AG04450 (cell line): Measurements from ENCODE around the gene TMEM175. TPM values are rescaled to one million over a fixed set of nuclear protein-coding genes. Genes with fewer than 3 reads are reported as not detected.

Experiments
- CTCF ChIA-PET: fragments of 300-600, 350-600 bp; formaldehyde crosslinking; extraction: SDS; loops from one replicate; lab custom pipeline; 2022; ENCODE audit warnings: antibody characterized with exemption, inconsistent platforms; lab: Charles Lee
- POLR2A ChIA-PET: fragments of 350-600 bp; formaldehyde crosslinking; extraction: SDS; loops from one replicate; lab custom pipeline; 2021; ENCODE audit warnings: antibody characterized with exemption, inconsistent platforms; lab: Yijun Ruan, JAX
- DNase-seq: peaks from one replicate; pipeline ENCODE4 v3.0.0-alpha.2; 2011; ENCODE audit warnings: low read depth, low spot score
- H3K27ac ChIP-seq: one replicate; pipeline ENCODE4 v1.5.1; 2012; ENCODE audit warnings: low read depth, low read length, control low read depth
- H3K27me3 ChIP-seq: one replicate; pipeline ENCODE4 v1.6.0; 2012; ENCODE audit warnings: low read length; ENCODE audit not compliant: control insufficient read depth, insufficient read depth
- H3K4me3 ChIP-seq: 2 replicates; pipeline ENCODE4 v1.5.1; 2011; ENCODE audit warnings: mild to moderate bottlenecking, low read depth, low read length, control low read depth
- H3K9me3 ChIP-seq: 2 replicates; pipeline ENCODE4 v1.5.1; 2012; ENCODE audit warnings: low read length; ENCODE audit not compliant: control insufficient read depth, insufficient read depth
- polyA plus RNA-seq: library from polyadenylated mRNA; depleted of rRNA; stranded (reverse); fragments of >200 nt; gene quantifications from 2 replicates; pipeline ENCODE4 v1.2.3, GENCODE V29; 2011
- TF ChIP-seq, protein P1 (sequence below): IDR thresholded peaks from 2 replicates; pipeline ENCODE4 v1.5.1; 2011; ENCODE audit warnings: low read depth, low read length, control low read depth, inconsistent platforms

TMEM175 gene
- polyA plus RNA-seq, 1 experiment = 27.9 TPM

DNA sequence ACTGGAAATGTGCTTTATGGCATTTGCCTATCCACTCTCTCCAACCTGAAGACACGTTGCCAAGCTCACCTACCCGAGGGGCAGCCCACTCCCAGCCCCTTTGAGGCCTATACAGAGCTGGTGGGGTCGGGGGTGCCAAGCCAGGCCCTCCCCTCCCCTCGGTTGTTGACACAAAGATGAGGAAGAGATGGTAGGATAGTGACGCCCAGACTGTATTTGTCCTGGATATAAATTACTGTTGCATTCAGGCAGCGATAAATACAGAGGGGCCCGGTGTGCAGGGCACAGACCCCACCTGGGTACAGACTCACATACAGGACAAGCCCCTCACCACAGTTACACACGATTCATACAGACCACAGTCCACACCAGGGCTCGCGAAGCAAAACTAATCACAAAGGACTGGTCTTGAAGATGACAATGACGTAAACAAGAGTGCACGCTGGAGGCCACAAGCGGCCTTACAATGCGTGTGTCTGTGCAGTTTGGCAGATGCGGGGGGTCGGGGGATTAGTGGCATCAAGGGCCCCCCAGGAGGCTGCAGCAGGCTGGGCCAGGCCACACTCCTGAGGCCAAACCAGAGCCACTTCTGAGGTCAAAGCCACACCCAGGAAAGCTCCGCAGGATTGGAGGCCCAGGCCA lies 26.6 kb downstream of the TMEM175 start:
- no peaks in the 10 kb centered on the region for H3K27me3 ChIP-seq
- TF ChIP-seq, protein P1, sequence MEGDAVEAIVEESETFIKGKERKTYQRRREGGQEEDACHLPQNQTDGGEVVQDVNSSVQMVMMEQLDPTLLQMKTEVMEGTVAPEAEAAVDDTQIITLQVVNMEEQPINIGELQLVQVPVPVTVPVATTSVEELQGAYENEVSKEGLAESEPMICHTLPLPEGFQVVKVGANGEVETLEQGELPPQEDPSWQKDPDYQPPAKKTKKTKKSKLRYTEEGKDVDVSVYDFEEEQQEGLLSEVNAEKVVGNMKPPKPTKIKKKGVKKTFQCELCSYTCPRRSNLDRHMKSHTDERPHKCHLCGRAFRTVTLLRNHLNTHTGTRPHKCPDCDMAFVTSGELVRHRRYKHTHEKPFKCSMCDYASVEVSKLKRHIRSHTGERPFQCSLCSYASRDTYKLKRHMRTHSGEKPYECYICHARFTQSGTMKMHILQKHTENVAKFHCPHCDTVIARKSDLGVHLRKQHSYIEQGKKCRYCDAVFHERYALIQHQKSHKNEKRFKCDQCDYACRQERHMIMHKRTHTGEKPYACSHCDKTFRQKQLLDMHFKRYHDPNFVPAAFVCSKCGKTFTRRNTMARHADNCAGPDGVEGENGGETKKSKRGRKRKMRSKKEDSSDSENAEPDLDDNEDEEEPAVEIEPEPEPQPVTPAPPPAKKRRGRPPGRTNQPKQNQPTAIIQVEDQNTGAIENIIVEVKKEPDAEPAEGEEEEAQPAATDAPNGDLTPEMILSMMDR = no peak
- no peak overlapping the region for H3K27ac ChIP-seq
- POLR2A ChIA-PET = no interaction called here
- no peak overlapping the region for H3K4me3 ChIP-seq
- DNase-seq = no peak
- H3K9me3 ChIP-seq = no peaks in the 10 kb centered on the region; the same call in 1 of the 2 replicates
- CTCF ChIA-PET = no interaction called here

DNA sequence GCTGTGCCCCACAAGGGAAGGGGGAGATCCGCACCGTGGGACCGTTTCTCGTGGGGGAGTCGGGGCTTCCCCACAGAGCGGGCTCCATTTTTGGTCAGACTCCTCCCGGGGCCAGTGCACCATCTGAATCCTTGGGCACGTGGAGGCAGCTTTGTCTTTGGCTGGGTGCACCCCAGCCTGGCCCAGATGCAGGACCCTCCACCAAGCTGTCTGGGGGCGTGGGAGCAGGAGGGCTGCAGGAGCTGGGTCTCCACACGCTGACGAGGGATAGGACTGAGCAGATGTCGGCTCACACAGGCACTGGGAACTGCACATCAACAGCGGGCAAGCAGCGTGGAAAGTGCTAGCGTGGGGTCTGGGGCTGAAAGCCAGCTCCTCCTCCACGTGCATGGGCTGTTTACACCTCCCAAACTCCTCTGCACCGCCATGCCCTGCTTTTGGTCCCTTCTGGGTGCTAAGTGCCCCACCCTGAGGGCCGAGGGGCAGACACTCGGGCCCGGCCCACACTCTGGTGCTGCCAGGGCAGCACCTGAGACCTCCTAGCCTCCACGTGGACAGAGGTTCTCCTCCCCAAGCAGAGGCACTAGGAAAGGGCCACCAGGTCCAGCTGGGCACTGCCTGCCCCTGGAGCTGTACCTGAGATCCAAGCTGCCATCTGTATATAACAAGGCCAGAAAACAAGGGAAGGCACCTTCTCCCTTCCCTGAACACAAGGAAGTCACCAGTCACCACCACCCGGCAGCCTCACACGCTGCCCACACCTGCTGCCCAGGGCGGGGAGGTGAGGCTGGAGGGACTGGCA lies 27.3 kb downstream of the TMEM175 start:
- TF ChIP-seq, protein P1 = no peak
- ChIA-PET CTCF (no interaction called here), POLR2A (no interaction called here)
- no peak overlapping the region for H3K4me3 ChIP-seq
- H3K9me3 ChIP-seq = no peaks in the 10 kb centered on the region; the same call in 1 of the 2 replicates
- no peak overlapping the region for H3K27ac ChIP-seq
- H3K27me3 ChIP-seq = no peaks in the 10 kb centered on the region
- DNase-seq = no peak

DNA sequence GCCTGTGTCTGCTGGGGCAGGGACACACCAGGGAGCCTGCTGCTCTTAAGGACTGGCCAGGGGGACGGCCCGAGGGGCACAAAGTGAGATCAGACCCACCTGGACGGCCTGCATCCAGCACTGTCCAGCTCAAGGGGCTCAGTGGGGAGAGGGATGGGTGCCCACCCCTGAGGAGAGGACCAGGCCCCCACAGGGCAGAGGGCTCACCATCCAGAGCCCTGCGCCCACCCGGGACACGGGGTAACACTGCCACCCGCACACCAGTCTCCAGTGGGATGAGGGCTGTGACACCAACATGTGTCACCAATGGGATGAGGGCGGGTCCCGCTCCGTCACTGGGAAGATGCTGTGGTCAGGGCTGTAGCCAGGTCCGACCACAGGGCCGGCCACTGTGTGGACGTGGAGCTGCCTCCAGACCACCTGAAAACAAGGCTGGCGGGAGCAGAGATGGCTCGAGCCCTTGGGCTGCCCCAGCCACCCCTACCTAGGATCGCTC lies 27.9 kb downstream of the TMEM175 start:
- TF ChIP-seq, protein P1 = no peak
- no peak for DNase-seq
- Histone ChIP-seq H3K9me3 (no peaks in the 10 kb centered on the region; the same call in 1 of the 2 replicates), H3K27me3 (no peaks in the 10 kb centered on the region), H3K27ac (no peak overlapping the region), H3K4me3 (no peak overlapping the region)
- POLR2A ChIA-PET = no interaction called here
- CTCF ChIA-PET = no interaction called here

DNA sequence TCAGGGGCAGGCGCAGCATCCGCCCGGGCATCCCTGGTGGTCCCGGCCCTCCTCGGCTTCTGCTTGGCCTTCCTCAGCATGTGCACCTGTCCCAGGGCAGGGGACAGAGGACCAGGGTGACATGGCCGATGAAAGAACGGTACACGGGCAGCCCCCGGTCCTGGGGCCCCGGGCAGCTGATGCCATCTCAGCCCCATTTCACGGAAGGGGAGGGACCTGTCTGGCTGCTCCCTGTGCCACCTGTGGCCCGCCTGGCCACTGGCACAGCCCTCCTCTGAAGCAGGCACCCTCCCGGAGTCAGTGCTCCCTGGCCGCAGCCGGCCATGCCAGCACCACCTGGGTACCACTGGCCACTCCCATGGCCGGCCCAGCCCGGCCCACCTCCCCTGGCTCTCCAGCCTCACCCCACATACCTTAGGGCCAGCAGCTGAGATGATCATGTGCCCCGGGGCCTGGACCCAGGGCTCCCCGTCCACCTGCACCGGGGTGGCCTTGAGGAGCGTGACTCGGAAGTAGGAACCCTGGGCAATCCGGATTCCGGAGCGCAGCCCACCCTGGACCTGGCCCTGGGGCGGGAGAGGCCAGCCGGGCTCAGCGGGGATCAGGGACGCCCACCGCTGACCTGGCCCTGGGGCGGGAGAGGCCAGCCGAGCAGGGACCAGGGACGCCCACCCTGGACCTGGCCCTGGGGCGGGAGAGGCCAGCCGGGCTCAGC lies 28.5 kb downstream of the TMEM175 start:
- TF ChIP-seq, protein P1 = no peak
- no peak for DNase-seq
- no peak overlapping the region for H3K27ac ChIP-seq
- CTCF ChIA-PET = no interaction called here
- POLR2A ChIA-PET = no interaction called here
- no peaks in the 10 kb centered on the region; the same call in 1 of the 2 replicates for H3K9me3 ChIP-seq
- H3K27me3 ChIP-seq = no peaks in the 10 kb centered on the region
- no peak overlapping the region for H3K4me3 ChIP-seq
